Fibroblast of peridontal ligament (primary cell): ENCODE results near the gene PPP1R7.

Experiments
- DNase-seq: peaks from one replicate; pipeline ENCODE4 v3.0.0-alpha.2; 2010; ENCODE audit errors: extremely low read depth

The PPP1R7 gene

DNA sequence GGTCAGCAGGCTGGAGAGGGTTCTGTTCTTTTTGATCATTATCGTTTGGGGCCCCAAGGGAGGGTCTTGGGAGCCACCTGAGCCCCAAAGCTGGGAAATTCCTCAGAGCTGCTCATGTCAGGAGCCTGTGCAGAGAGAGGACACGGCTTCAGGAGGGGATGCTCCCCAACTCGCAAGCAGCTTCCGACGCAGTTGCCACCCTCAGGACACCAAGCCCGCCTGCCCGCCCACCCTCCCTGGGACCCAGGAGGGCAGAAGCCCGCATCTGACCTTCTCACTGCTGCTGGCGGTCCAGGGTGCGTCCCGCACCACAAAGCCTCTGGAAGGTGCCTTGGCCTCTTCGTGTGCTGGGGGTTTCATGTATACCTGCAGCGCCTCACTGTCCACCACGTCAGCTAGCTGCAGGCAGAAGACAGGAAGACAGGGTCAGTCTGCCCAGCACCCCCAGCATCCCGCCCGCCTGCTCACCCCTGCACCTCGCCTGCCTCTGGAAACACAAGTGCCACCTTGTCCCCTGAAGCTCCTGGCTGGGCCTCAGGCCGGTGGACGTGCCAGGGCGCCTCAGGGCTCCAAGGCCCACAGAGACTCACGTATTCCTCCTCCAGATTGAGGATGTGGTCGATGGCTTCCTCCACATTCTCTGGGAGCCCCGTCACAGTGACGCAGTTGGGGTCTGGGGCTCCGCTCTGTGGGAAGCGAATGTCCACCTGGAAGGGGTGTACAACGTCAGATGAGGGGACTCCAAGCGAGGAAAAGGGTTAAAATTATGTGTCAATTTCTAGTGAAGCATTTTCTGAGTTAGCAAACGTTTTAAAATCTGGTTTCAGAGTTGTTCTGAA, 79.5 kb downstream of the PPP1R7 start:
- no peak for DNase-seq

DNA sequence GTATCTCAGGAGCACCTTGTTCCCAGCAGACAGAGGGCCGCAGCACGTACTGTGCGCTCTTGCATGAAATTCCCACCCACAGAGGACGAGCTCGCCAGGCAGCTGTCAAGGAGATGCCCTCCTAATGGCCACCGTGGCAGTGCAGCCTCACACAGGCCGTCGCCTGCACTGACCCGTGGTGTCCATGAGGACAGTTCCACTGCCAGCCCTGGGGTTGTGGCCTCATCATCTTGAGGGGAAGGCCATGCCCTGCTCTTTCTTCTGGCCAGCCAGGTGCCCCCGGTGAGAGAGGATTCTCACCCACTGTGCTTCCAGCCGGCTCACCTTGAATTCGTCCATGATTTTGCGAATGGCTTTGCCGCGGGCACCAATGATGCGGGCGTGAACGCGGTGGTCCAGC, 80.2 kb downstream of the PPP1R7 start:
- DNase-seq = no peak

DNA sequence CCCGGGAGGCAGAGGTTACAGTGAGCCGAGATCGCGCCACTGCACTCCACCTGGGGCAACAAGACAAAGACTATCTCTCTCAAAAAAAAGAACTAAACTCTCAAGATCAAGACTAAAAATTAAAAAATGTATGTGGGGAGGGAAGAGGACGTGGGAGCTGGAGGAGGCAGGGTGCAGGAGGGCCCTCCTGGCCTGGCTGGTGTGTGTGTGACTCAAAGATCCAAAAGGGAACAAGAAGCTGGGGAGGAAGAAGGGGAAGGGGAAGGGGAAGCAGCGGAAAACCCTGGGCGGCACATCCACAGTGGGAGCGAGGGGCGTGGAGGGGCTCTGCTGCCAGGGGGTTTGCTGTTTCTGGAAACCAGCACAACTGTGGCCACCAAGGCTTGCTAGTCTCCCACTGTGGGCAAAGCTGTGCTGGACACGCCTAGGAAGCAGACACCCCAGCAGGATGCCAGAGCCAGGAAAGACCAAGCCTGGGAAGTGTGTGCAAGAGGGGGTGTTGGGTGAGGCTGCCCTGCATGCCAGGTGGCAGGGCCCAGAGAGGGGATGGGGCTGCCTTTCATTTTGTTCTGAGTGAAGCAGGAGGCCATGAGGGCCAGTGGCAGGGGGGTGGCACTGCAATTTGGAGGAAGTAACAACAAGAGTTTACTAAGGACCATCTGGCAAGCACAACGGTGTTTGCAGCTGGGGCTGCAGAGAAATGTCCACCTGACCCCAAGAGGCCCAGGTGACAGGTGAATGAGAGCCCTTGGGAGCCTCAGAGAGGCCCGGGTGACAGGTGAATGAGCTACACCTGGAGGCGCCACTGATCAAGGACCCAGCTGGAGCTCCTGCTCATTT, 82.7 kb downstream of the PPP1R7 start:
- DNase-seq = no peak
